GM23248 (cell line): Measurements from ENCODE around the gene EFHD1. TPM values are rescaled to one million over a fixed set of nuclear protein-coding genes. Genes with fewer than 3 reads are reported as not detected.
A peak's percentile ranks its signal among the peaks of the same experiment; 100 is the strongest.

Experiments
- DNase-seq: peaks from one replicate; pipeline ENCODE4 v3.0.0-alpha.2; 2015
- H2AFZ ChIP-seq: fragments of 200-600 bp; sonication (generic); 2 replicates; pipeline ENCODE4 v1.6.1; 2016; ENCODE audit warnings: antibody characterized with exemption
- H3F3A ChIP-seq: fragments of 200-600 bp; sonication (generic); 2 replicates; pipeline ENCODE4 v1.6.1; 2016; ENCODE audit warnings: mild to moderate bottlenecking, antibody characterized with exemption, mixed run types; ENCODE audit not compliant: insufficient read depth
- H3K27ac ChIP-seq: fragments of 200-600 bp; sonication (generic); 2 replicates; pipeline ENCODE4 v1.5.1; 2016; ENCODE audit warnings: mild to moderate bottlenecking
- H3K27me3 ChIP-seq: fragments of 200-600 bp; sonication (generic); replicated peaks from 2 replicates; pipeline ENCODE4 v1.6.1; 2016; ENCODE audit warnings: mild to moderate bottlenecking; ENCODE audit not compliant: insufficient read depth
- H3K36me3 ChIP-seq: fragments of 200-600 bp; sonication (generic); 2 replicates; pipeline ENCODE4 v1.6.1; 2016; ENCODE audit warnings: low read depth, mild to moderate bottlenecking
- H3K4me1 ChIP-seq: fragments of 200-600 bp; sonication (generic); 2 replicates; pipeline ENCODE4 v1.6.1; 2016; ENCODE audit warnings: mild to moderate bottlenecking; ENCODE audit not compliant: insufficient read depth
- H3K4me2 ChIP-seq: fragments of 200-600 bp; sonication (generic); one replicate; pipeline ENCODE4 v1.6.1; 2016; ENCODE audit warnings: mild to moderate bottlenecking; ENCODE audit not compliant: unreplicated experiment
- H3K4me3 ChIP-seq: fragments of 200-600 bp; sonication (generic); 2 replicates; pipeline ENCODE4 v1.5.1; 2016; ENCODE audit warnings: mild to moderate bottlenecking
- H3K79me2 ChIP-seq: fragments of 200-600 bp; sonication (generic); 2 replicates; pipeline ENCODE4 v1.6.1; 2016; ENCODE audit warnings: mild to moderate bottlenecking; ENCODE audit not compliant: insufficient read depth
- H3K9ac ChIP-seq: fragments of 200-600 bp; sonication (generic); 2 replicates; pipeline ENCODE4 v1.6.1; 2016; ENCODE audit warnings: mild to moderate bottlenecking
- H3K9me2 ChIP-seq: fragments of 200-600 bp; sonication (generic); 2 replicates; pipeline ENCODE4 v1.6.1; 2016; ENCODE audit warnings: mixed run types, mild to moderate bottlenecking, moderate library complexity; ENCODE audit not compliant: insufficient read depth
- H3K9me3 ChIP-seq: fragments of 200-600 bp; sonication (generic); one replicate; pipeline ENCODE4 v1.6.1; 2017; ENCODE audit warnings: low read depth
- H4K20me1 ChIP-seq: fragments of 200-600 bp; sonication (generic); 2 replicates; pipeline ENCODE4 v1.6.0; 2016; ENCODE audit not compliant: insufficient read depth
- EZH2 ChIP-seq: fragments of 200-600 bp; sonication (generic); IDR thresholded peaks from 2 replicates; pipeline ENCODE4 v1.6.1; 2018; ENCODE audit warnings: antibody characterized with exemption, mild to moderate bottlenecking; ENCODE audit not compliant: insufficient read depth, poor library complexity, severe bottlenecking
- EZH2phosphoT487 ChIP-seq: fragments of 200-600 bp; sonication (generic); IDR thresholded peaks from 2 replicates; pipeline ENCODE4 v1.6.1; 2018; ENCODE audit warnings: antibody characterized with exemption, moderate library complexity, mild to moderate bottlenecking, low read depth; ENCODE audit not compliant: insufficient read depth
- WGBS, 2 experiments: methylation state at CpG; one replicate each; pipeline ENCODE4 v1.1.6; 2015 to 2017; ENCODE audit warnings: low lambda C conversion rate in 2 of 2, low coverage in 1 of 2; ENCODE audit errors: missing lambda C conversion rate in 2 of 2; 5-methylcytosine and 5-hydroxymethylcytosine counted together
- in situ Hi-C: fragments of 300-500 bp; cut with MboI; formaldehyde crosslinking; loops from 2 replicates; pipeline ENCODE4 v1.15.0; 2020
- polyA plus RNA-seq: library from polyadenylated mRNA; unstranded; fragments of >200 nt; fragmentation: Nextera tagmentation; extraction: Ambion mirVana; gene quantifications from 2 replicates; pipeline ENCODE4 v1.2.1, GENCODE V29; 2016
- total RNA-seq: library from RNA; depleted of rRNA; stranded (reverse); fragments of >200 nt; shearing (Covaris generic); gene quantifications from 2 replicates; pipeline ENCODE4 v1.2.3, GENCODE V29; 2014; rRNA removed

Gene EFHD1
- total RNA-seq: not detected in 2 replicates
- not detected in 2 replicates for polyA plus RNA-seq

- H2AFZ ChIP-seq: peak within 1 kb of the TSS; percentile 67
- H3K27me3 ChIP-seq: peaks cover 70% of the 10 kb centered on the region
- no peaks in the 10 kb centered on the region for H3F3A ChIP-seq
- H4K20me1 ChIP-seq: no peaks in the 10 kb centered on the region
- H3K4me1 ChIP-seq: no peaks in the 10 kb centered on the region
- H3K4me3 ChIP-seq: peak within 1 kb of the TSS; percentile 64
- H3K79me2 ChIP-seq: no peaks in the 10 kb centered on the region
- no peak within 1 kb of the TSS for H3K9ac ChIP-seq
- peak; percentile 50 for DNase-seq
- no peaks in the 10 kb centered on the region for H3K9me3 ChIP-seq
- no peak within 1 kb of the TSS for H3K27ac ChIP-seq
- no peaks in the 10 kb centered on the region for H3K9me2 ChIP-seq
- 5% methylated on average over 58 to 63 of the region's 90 CpGs for WGBS, 2 experiments
- no peaks in the 10 kb centered on the region for H3K36me3 ChIP-seq
- in situ Hi-C loops: no loop called here
- TF ChIP-seq EZH2phosphoT487 (no peak), EZH2 (no peak)
- H3K4me2 ChIP-seq: peak within 1 kb of the TSS; percentile 64
These were observed at the start of gene EFHD1 for GRCh38 chr2:232633413-232634205. EFHD1 (plus strand) TSS chr2:232633604; CDS start chr2:232633705, 101 bp downstream.

- TF ChIP-seq EZH2phosphoT487 (no peak), EZH2 (no peak)
- Histone ChIP-seq H3K4me3 (no peak overlapping the region), H3K4me2 (no peak overlapping the region), H3K79me2 (no peaks in the 10 kb centered on the region), H4K20me1 (no peaks in the 10 kb centered on the region), H3K4me1 (peaks cover 2% of the 10 kb centered on the region), H3K9me2 (no peaks in the 10 kb centered on the region), H3K27me3 (no peaks in the 10 kb centered on the region), H3K36me3 (no peaks in the 10 kb centered on the region; the same call in 1 of the 2 replicates), H3K9ac (no peak overlapping the region), H3F3A (peaks cover 7% of the 10 kb centered on the region; the same call in 1 of the 2 replicates), H2AFZ (no peak overlapping the region), H3K27ac (no peak overlapping the region), H3K9me3 (no peaks in the 10 kb centered on the region)
- 80 to 84% methylated on average over 6 of the region's 6 CpGs for WGBS, 2 experiments
- in situ Hi-C loops: no loop called here
- DNase-seq: no peak
These were observed 49.2 kb upstream of the EFHD1 start for GRCh38 chr2:232584238-232584637.

GRCh38 chr2:232586943-232587505, 46.4 kb upstream of the EFHD1 start:
- Histone ChIP-seq H3K27ac (no peak overlapping the region), H3K4me2 (no peak overlapping the region), H3F3A (peaks cover 8% of the 10 kb centered on the region; the same call in 1 of the 2 replicates), H3K9me2 (no peaks in the 10 kb centered on the region), H3K9me3 (no peaks in the 10 kb centered on the region), H3K9ac (no peak overlapping the region), H3K4me3 (no peak overlapping the region), H3K4me1 (peaks cover 4% of the 10 kb centered on the region), H4K20me1 (no peaks in the 10 kb centered on the region), H3K27me3 (no peaks in the 10 kb centered on the region), H2AFZ (no peak overlapping the region), H3K36me3 (no peaks in the 10 kb centered on the region; the same call in 1 of the 2 replicates), H3K79me2 (no peaks in the 10 kb centered on the region)
- TF ChIP-seq EZH2: no peak
- TF ChIP-seq EZH2phosphoT487: no peak
- in situ Hi-C loops: no loop called here
- no peak for DNase-seq
- 66 to 71% methylated on average over 5 of the region's 5 CpGs for WGBS, 2 experiments

- in situ Hi-C loops: no loop called here
- H3K36me3 ChIP-seq: no peaks in the 10 kb centered on the region; the same call in 1 of the 2 replicates
- no peaks in the 10 kb centered on the region for H3K79me2 ChIP-seq
- no peak overlapping the region for H2AFZ ChIP-seq
- no peaks in the 10 kb centered on the region for H3K9me3 ChIP-seq
- no peak for DNase-seq
- peaks cover 12% of the 10 kb centered on the region for H3F3A ChIP-seq
- H3K27me3 ChIP-seq: no peaks in the 10 kb centered on the region
- no peak overlapping the region for H3K9ac ChIP-seq
- 76 to 81% methylated on average over 7 of the region's 7 CpGs for WGBS, 2 experiments
- TF ChIP-seq EZH2phosphoT487 (no peak), EZH2 (no peak)
- H3K27ac ChIP-seq: no peak overlapping the region
- H3K9me2 ChIP-seq: no peaks in the 10 kb centered on the region
- H3K4me2 ChIP-seq: no peak overlapping the region
- peaks cover 8% of the 10 kb centered on the region for H3K4me1 ChIP-seq
- no peak overlapping the region for H3K4me3 ChIP-seq
- H4K20me1 ChIP-seq: no peaks in the 10 kb centered on the region
These were observed 45.9 kb upstream of the EFHD1 start for GRCh38 chr2:232587512-232587911.
